Neural crest cell (in vitro differentiated cells): ENCODE results near the gene BRS3. TPM values are rescaled to one million over a fixed set of nuclear protein-coding genes. Genes with fewer than 3 reads are reported as not detected.

Source experiments
- total RNA-seq: library from RNA; stranded (reverse); gene quantifications from 2 replicates; pipeline ENCODE4 v1.2.1, GENCODE V29; 2021

Gene BRS3
- total RNA-seq, 1 donor from 2014 or later: not detected

Other genes starting within 250 kb of the BRS3 start
- 12.8 and 13.7 TPM in 2 replicates for gene MAP7D3, start 236.5 kb upstream of the BRS3 start, total RNA-seq
- gene ADGRG4, start 187.0 kb upstream of the BRS3 start, total RNA-seq: not detected in 2 replicates
- 69.1 and 69.3 TPM in 2 replicates for gene HTATSF1, start 9.6 kb downstream of the BRS3 start, total RNA-seq
- gene VGLL1, start 44.3 kb downstream of the BRS3 start, total RNA-seq: not detected in 2 replicates
- gene CD40LG, start 160.2 kb downstream of the BRS3 start, total RNA-seq: not detected in 2 replicates